ENCODE measurements around the gene MEP1A.
A peak's percentile ranks its signal among the peaks of the same experiment; 100 is the strongest.
"Not testable (repeated sequence)": the region's sequence is repeated elsewhere in the genome, so short reads cannot be mapped to it uniquely, and the experiment has no call there.

MEP1A gene

DNA sequence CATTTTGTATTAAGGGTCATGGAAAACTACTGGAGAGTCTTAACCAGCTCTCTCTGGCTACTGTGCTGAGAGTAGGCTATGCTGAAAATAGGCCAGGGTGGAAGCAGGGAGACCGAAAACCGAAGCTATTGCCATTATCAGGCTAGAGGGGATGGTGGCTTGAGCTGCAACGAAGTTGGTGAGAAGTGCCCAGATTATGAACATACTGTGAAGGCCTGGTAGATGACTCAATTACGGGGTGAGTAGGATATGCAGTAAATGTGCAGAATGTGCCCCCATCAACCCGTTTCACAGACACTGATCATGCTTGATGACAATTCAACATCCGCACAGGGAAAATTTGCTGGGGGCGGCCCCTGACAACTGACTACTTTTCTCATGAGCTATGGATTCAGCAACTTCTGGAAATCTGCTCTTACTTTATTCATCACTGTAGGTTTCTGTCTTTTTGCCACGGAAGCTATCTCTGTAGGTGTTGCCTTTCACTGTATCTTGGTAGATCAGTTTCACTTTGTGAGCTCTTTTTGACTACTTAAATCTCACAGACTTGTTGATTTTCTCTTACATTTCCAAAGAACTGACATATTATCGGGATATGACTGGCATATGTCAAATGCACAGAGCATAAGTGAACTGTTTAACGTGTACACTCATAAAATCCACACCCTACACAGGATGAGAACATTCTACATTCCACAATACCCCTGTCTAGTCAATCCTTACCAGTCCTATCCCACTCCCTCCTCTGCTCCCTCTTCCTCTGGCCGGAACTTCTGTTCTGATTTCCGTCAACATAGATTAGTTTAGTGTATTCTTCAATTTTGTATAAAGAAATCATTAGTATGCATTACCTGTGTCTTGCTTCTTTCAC, 15.5 kb upstream of the MEP1A start:
- no peak for DNase-seq

DNA sequence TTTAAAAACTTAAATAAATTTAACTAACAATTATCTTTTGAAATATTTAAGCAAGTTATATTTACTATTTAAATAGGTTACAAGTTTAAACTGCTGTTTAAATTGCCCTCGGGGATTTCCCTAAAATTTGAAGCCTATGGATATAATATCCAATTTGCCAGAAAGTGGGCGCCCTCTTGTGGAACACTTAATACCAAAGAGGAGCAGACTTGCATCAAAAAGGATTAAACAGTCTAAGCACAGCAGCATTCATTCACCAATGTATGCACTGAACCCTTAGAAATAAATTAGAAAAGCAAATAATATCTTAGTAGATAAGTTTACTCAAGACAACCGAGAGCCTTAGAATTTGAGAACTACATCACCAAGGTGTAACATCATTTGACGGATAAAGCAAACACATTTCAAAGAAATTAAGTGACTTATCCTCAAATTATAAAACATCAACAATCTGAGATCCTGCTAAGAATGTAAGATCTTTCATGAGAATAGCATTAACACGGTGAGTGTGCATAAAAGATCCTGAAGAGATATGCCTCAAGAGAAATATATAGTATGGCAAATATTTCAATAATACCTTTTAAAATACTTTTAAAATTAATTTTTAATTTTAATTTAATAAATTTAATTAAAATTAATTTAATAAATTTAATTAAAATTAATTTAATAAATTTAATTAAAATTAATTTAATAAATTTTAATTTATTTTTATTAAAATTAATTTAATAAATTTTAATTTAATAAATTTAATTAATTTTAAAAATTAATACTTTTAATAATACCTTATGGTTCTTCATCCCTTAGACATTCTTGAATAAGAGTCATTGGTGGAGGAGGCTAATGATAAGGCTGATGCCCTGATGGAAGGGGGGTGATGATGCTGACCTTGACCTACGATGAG, 11.5 kb upstream of the MEP1A start:
- peak; percentile 32 for DNase-seq

DNA sequence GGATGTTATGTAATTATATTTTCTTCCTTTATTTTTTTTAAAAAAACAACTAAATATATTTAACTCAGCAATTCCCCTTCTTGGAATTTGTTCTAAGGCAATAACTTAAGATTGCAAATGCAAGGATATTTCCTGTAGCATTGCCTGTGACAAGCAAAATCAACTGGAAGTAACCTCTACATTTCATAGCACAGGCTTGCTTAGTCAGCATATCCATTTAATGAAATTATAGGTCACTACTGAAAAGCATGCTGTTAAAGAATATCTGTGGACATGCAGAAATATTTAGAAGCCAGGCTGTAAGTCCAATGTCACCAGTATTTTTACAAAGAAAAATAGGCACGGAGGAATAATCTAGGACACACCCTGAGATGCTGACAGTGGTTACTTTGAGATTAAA, 8.7 kb upstream of the MEP1A start:
- no peak for DNase-seq

DNA sequence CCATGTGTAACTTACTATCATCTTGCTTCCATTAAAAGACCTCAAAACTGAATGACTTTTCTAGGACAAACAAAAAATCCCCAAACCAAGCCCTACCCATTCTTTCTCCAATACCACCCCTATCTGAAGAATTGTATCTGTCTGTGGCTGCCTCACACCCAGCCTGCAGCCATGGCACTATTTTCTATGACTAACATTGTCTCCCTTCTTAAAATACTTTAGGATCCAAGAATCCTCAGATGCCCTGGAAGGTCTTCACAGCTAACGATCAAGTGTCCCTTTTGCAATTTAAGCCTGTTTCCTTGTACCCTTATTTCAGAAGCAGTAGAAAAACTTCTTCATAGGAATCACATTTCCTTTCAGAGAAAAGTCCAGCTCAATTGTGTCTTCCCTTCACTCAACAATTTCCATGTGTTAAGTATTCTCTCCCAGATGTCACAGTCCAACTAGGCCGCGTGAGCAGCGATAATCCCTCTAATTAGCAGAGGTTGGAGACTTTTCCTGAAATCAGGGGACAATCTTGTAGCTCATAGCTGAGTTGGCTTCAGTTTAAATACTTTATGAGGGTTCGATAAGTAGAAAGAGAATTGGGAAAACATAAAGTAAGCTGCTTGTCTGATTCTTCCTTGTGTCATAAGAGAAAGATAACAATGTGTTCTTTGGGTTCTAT, 5.2 kb upstream of the MEP1A start:
- DNase-seq = no peak

DNA sequence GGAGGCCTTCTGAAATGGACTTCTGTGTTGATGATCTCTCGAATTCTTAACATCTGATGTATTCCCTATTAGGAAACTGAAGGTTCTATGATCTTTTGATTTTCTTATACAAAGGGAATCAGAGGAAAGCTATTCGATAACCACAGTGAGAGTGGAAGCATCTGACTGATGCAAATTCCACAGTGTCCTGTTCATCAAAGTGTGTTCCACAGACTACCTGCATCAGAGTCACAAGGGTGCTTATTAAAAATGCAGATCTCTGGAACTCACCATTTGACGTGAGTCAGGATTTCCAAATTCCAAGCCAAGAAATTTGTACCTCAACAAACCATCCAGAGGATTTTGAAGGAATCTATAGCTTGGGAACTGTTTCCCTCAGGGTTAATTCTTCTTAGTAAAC, 4.4 kb upstream of the MEP1A start:
- DNase-seq = no peak

DNA sequence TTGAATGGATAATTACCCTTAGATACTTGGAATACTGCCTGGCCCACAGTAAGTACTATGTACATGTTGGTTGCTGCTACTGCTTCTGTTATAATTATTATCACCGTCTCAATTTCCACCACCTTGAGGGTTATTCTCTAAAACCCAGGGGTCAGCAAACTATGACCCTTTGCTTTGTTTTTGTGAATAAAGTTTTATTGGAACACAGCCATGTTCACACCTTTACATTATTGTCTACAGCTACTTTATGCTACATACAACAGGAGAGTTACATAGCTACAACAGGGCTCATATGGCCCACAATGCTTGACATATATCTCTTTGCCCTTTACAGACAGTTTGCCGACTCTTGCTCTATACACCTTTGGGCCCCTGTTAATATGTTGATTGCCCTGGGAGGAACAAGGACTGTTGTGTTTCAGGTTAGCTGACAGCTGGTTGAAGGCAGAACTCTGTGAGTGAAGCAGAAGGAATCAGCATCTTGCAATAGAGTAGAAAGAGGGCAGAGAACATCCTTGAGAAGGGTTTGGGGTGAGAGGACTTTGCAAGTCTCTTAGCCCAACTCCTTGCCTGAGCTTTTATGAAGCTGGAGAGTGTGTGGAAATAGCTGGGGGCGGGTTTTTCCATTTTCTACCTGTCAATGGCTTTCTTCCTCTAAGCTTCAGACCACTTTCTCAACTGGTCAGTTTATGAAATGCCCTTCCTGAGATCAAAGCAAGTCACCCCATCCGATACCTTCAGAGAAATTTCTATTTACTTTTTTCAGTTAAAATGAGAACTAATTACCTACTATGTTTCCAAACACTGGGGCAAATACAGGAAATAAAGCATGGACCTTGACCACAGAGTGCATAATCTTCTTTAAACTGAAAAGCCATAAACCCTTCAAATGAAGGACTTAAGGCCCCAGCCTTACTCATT, 3.5 kb upstream of the MEP1A start:
- no peak for DNase-seq

DNA sequence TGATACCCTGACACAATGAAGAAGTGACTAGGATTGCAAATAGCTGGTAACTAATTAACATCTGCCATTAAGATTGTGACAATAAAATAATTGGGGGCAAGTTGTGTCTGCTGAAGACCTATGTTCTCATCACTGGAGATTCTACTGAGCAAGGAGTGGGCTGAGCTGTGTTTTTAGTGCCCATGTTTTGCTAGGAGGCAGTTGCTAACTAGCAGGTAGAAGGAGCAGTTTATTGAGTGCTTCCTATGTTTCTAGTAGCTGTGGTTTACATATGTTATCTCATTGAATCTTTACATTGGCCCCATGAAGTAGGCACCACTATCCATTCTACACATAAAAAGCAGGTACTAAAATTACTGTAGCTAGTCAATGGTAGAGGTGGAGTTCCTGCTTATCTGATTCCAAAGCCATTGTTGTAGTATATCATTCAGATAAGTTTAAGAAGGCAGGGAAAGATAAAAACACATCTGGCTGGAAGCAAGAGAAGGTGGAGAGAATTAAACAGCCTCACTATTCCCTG, 2.8 kb upstream of the MEP1A start:
- no peak for DNase-seq

DNA sequence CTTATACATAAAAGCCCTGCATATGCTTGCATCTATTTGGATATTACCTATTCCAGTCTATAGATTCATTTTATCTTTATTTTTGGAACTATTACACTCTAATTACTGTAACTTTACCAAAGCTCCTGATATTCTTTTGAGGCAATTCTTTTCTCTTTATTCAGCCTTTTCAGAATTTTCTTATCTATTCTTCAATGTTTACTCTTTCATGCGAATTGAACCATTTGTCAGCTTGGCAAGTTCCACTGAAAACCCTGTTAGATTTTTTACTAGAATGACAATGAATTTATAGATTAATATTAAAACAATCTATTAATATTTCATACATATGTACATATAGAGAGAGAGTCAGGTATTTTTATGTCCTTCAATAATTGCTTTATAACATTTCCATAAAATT, 554 bp upstream of the MEP1A start:
- DNase-seq = no peak

DNA sequence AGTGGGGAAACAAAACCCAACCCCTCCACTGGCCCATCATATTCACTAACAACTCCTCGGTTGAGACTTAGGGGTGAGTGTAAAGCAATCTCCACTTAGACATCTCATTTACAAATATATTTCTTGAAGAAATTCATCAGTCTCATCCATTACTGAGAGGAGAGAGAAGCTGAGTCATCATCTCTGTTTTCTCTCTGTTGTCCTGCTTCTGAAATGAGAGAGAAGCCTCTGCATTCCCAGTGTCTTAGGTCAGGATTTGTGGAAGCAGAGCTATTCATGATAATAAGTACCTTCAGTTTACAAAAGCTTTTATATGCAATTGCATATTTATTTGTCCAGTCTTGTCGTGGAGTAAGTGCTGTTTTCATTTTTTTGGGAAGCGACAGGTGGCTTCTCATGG, 879 bp downstream of the MEP1A start:
- no peak for DNase-seq

DNA sequence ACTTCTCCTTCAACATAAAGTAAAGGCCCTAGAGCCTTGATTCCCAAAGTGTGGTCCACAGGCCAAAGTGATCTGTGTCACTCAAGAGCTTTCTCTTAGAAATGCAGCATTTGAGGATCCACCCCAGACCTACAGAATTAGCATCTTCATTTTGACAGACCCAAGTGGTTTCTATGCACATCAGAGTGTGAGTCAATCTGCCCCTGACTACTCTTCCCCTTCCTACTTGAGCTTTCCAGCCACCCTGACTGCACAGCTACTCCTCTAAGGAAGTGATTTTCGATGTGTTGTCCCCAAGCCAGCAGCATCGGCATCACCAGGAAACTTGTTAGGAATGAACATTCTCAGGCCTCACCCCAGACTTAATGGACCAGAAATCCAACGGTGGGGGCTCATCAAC, 2.6 kb downstream of the MEP1A start:
- DNase-seq = no peak

DNA sequence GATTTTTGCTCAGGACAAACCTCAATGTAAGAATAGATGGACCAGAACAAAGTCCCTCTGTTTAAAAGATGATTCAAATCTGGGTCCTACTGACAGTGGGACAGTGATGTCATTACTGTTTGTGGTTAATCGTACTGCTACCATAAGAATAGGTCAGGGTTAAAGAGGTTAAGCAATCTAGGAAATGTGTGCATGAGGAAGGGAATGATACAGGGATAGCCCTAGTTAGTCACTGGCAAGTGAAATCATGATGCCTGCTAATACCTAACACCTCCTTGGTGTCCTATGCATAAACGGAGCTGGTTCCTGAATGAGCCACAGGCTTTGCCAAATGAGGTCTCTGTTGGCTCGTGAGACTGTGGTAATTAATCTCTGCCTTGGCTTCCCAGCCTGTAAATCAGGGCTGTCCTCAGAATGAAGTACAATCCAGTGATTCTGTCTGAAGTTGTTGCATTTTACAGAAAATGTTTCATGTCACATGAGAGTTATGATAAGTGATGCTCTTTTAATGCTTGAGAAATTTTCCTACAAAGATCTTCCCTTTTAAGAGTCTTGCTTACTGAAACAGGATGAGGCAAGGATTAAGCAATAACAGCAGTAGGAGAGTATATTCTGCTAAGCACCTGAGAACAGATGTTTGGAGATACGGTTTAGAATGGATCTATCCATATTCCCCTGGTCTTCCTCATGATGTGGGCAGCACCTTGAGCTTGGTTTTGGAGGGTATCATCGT, 3.8 kb downstream of the MEP1A start:
- no peak for DNase-seq

DNA sequence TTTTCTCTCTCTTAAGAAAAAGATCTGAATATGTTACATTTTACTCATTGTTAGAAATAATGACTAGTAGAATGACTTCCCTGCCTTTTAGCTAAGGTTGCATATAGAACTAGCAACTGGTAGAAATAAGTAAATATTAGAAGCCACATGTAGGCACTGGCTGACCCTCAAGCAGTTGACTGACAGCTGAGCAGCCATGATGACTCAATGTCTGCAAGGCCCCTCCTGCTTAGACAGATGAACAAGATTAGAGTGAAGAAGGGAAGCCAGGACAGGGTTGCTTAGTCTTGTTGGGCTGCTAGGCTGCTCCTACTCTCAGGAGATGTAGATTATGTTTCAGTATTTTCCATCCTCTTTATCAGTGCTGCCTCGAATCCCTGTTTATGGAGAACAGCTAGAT, 6.5 kb downstream of the MEP1A start:
- no peak for DNase-seq

DNA sequence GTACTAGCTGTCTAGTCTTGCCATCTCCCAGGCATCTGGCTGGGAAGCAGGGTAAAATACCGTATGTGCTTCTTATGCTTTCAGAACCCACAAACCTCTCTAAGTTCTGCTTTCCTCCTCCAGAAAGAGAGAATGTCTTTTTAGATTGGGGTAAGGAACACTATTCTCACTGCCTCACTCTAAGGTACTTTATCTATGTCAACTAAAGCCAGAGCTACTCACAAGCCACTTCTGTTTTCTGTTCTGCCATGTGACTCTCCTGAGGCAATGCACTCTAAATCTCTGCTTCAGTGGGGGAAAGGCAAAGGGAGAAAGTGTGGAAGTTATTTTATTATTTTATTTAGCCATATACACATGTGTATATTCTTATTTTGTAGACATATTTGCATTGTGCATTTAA, 15.6 kb downstream of the MEP1A start:
- no peak for DNase-seq

DNA sequence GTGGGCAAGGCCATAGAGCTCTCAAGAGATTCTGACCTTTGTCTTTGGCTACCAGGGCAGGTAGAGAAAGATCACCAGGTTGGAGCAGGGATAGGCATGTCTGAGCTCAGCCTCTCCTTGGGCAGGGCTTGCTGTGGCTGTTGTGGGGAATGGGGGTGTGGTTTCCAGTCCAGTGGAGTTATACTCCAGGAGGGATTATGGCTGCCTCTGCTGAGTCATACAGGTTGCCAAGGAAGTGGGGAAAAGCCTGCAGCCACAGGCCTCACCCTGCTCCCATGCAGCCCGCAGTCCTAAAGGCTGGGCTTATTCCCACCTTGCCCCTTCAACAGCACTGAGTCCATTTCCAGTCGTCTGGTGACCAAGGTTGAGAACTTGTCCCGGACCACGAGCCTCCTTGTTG, 21.9 kb downstream of the MEP1A start:
- no peak for DNase-seq

DNA sequence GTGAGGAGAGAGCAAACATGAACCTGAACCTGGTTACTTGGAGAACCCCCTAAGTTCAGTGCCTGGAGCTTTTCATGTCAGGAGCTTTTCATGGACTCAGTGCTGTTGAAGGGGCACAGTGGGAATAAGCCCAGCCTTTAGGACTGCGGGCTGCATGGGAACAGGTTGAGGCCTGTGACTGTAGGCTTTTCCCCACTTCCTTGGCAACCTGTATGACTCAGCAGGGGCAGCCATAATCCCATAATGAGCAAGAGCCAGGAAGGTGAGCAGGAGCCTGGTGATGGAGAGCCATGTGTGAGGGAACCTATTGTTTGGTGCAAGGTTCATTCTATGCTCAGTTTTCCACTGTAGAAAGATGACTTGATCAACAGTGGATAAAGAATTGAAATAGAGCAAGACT, 23.4 kb downstream of the MEP1A start:
- no peak for DNase-seq

DNA sequence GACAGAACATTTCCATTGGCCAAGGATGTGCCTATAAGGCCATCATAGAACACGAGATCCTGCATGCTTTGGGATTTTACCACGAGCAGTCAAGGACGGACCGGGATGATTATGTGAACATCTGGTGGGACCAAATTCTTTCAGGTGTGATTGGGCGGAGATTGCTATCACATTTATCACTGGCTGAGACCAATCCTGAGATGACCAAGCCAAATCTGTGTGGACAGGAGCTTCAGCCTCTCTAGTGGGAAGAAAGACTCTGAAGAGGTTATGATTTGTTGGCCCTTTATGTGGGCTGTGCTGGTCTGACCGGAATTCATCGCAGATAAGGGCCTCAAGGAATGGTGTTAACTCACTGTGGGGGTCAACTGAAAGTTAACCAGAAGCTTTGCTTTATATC, 26.4 kb downstream of the MEP1A start:
- no peak for DNase-seq

DNA sequence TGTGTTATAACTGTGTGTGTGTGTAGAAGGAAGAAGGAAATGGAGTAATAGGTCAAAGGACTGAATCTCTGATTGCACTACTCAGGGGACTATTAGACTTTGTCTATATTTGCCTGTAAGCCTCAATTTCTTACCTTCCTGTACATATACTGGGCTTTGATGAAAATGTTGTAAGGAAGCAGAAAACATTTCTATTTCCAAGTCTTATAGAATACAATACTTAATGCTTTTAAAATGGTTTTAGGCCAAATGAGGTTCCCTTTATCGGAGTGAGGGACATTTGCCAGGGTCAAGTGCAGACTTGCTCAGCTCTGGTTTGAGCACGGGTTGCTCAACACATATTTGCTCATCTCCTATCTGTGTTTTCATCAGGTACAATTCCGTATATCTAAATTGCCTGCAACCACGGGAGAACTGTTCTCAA, 28.3 kb downstream of the MEP1A start:
- no peak for DNase-seq

DNA sequence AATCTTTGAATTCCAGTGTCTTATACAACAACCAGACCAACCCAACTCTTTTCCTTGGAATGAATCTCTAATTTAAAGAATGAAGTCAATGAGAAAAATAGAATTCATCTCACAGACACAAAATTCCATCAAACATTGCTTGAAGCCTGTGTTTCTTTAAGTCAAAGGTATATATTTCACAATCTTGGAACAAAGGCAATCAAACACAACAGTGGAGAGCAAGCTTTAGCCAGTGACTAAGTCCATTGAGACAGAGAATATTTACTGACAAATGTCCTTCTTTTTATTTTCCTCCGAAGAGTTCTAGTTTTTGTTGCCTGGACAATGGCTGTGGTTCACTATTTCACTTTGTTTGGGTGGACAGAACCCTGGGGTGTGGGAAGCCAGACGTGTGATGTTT, 35.8 kb downstream of the MEP1A start:
- no peak for DNase-seq

DNA sequence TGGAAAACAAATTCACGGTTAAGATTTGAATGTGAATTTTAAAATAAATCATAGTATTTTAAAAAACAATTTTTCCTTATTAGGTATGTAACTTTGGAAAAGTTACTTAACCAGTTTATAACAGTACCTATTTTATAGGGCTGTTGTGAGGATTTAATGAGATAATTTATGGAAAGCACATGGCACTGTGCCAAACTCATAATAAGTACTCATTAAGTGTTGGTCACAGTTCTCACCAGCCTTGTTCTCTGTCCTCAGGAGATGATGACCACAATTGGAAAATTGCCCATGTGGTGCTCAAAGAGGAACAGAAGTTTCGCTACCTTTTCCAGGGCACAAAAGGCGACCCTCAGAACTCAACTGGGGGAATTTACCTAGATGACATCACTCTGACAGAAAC, 39.6 kb downstream of the MEP1A start:
- DNase-seq = no peak

DNA sequence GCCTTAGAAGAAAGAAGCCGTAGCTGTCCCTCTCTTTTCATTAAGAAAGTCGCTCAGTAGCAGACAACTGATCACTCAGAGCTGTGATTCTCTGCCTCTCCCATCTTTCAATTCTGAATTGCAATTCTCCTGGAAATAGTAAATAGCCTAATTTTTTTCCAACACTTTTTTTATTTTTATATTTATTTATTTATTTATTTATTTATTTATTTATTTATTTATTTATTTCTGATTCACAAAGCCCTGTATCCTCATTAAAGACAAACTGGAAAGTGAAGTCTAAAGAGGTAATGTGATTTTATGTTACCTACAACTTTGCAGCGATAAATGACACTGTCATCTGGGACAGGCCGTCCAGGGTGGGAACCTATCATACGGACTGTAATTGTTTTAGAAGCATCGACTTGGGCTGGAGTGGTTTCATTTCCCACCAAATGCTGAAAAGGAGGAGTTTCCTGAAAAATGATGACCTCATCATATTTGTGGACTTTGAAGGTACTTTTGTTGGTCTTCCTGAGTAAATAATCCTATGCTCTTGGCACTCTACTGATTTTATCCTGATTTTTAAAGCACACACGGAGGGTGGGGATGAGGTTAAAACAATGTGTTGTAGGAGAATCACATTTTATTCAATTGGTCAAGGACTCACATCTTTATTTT, 41.2 kb downstream of the MEP1A start:
- not testable (repeated sequence) for DNase-seq

DNA sequence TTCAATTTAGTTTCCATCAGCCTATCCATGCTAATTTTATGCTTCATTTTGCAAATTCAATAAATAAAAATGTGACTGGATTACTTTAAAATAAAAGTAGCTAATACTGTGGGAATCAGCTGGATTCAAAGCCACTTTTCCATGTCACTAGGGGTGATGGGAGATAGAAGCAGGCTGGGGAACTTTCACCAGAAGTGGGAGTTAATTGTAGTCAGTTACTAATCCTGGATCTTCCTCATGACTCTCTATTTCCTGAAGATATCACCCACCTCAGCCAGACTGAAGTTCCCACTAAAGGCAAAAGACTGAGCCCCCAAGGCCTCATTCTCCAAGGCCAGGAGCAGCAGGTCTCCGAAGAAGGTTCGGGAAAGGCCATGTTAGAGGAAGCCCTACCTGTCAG, 41.8 kb downstream of the MEP1A start:
- DNase-seq = not testable (repeated sequence)
